AG09319 (cell line): Measurements from ENCODE around the gene VAMP5.
A peak's percentile ranks its signal among the peaks of the same experiment; 100 is the strongest.
"Not testable (repeated sequence)": the region's sequence is repeated elsewhere in the genome, so short reads cannot be mapped to it uniquely, and the experiment has no call there.

Experiments
- DNase-seq: peaks from one replicate; pipeline ENCODE4 v3.0.0-alpha.2; 2010; ENCODE audit warnings: low read depth; ENCODE audit errors: extremely low read depth
- CTCF ChIP-seq: IDR thresholded peaks from 2 replicates; pipeline ENCODE4 v1.5.1; 2011; ENCODE audit warnings: low read depth, mild to moderate bottlenecking, inconsistent platforms, low read length, moderate library complexity

Gene VAMP5

GRCh38 chr2:85585781-85586105, 1.5 kb downstream of the VAMP5 start:
- TF ChIP-seq CTCF = no peak
- no peak for DNase-seq

- DNase-seq = no peak
- no peak for TF ChIP-seq CTCF
Observed at GRCh38 chr2:85588236-85588635, 4.0 kb downstream of the VAMP5 start.

- no peak for DNase-seq
- TF ChIP-seq CTCF = no peak
Observed at GRCh38 chr2:85588645-85589044, 4.4 kb downstream of the VAMP5 start.

DNA sequence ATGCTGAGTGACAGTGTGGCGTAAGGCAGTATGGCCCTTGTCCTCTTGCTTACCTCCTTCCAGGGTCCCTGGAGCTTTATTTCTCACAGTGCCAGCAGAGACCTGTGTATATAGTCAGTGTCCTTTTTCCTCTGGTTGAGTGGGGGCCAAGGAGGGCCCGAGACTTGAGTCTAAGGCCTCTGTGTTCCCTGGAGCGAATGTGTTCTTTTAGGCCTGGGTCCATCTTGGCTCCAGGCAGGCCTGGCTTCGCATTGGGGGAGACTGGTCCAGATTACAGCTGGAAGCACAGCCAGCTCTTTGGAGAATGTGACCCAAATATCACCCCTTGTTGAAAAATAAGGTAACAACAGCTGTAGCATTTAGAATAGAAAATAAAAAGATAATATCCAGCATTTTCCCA, 5.0 kb downstream of the VAMP5 start:
- no peak for TF ChIP-seq CTCF
- DNase-seq = no peak

- no peak for TF ChIP-seq CTCF
- DNase-seq = peak; percentile 51
Observed at GRCh38 chr2:85589982-85590791, 6.0 kb downstream of the VAMP5 start.

- no peak for DNase-seq
- TF ChIP-seq CTCF = no peak
Observed at GRCh38 chr2:85590950-85591349, 6.7 kb downstream of the VAMP5 start.

- TF ChIP-seq CTCF = no peak
- DNase-seq = no peak
Observed at GRCh38 chr2:85591563-85591962, 7.3 kb downstream of the VAMP5 start.

- DNase-seq = not testable (repeated sequence)
Observed at GRCh38 chr2:85592299-85592698, 8.1 kb downstream of the VAMP5 start.
